WTC11 (cell line): ENCODE data around the gene KCND2.

Experiments used
- GRHL2 ChIP-seq: fragments of 250-450 bp; sonication (Bioruptor Pico); IDR thresholded peaks from 2 replicates; pipeline ENCODE4 v1.8.0; 2022; ENCODE audit warnings: mild to moderate bottlenecking, moderate library complexity; ENCODE audit not compliant: insufficient replicate concordance, severe bottlenecking
- MYBL2 ChIP-seq: sonication (generic); formaldehyde crosslinking; IDR thresholded peaks from 2 replicates; pipeline ENCODE4 v1.8.1; 2023; ENCODE audit warnings: mild to moderate bottlenecking, moderate library complexity, missing genetic modification reagents
- NR2C2 ChIP-seq: sonication (generic); formaldehyde crosslinking; IDR thresholded peaks from 2 replicates; pipeline ENCODE4 v1.8.0; 2022; ENCODE audit warnings: mild to moderate bottlenecking, missing genetic modification reagents
- TF ChIP-seq, protein P1 (sequence below): fragments of 200-600 bp; IDR thresholded peaks from 2 replicates; pipeline ENCODE4 v1.8.0; 2022; ENCODE audit warnings: antibody characterized with exemption

DNA sequence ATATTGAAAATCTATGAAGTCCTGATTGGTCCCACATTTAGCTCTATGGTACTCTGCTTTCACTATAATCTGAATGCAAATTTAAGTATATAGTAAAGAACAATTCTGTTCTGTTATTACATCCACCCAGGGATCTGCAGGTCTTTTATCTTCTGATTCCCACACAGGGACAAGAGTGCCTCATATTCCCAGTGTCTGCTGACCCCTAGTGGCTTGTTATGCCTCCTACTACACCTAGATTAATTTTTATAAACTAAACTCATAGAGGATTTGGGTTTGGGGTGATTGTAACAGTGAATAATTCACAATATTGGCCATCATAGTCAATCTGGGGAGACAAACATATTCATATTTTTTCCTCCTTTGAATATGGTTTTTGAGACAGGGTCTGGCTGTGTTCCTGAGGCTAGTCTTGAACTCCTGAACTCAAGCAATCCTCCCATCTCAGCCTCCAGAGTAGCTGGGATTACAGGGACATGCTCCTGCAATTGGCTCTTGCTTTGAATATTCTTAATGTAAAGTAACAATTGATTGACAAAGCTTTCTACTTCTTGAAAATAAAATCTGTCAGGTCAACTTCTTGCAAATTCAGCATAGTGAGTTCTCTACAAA lies 282.1 kb downstream of the KCND2 start:
- TF ChIP-seq, protein P1, sequence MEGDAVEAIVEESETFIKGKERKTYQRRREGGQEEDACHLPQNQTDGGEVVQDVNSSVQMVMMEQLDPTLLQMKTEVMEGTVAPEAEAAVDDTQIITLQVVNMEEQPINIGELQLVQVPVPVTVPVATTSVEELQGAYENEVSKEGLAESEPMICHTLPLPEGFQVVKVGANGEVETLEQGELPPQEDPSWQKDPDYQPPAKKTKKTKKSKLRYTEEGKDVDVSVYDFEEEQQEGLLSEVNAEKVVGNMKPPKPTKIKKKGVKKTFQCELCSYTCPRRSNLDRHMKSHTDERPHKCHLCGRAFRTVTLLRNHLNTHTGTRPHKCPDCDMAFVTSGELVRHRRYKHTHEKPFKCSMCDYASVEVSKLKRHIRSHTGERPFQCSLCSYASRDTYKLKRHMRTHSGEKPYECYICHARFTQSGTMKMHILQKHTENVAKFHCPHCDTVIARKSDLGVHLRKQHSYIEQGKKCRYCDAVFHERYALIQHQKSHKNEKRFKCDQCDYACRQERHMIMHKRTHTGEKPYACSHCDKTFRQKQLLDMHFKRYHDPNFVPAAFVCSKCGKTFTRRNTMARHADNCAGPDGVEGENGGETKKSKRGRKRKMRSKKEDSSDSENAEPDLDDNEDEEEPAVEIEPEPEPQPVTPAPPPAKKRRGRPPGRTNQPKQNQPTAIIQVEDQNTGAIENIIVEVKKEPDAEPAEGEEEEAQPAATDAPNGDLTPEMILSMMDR, result peak; percentile 67
- no peak for TF ChIP-seq NR2C2 (CRISPR knock-in tag)
- no peak for TF ChIP-seq GRHL2 (CRISPR knock-in tag)
- no peak for TF ChIP-seq MYBL2 (CRISPR knock-in tag)
